ENCODE results near the gene TRAF6. TPM values are rescaled to one million over a fixed set of nuclear protein-coding genes. Genes with fewer than 3 reads are reported as not detected.

TRAF6 gene
- total RNA-seq, 2 donors from 2014 or later: 10.0 to 11.4 TPM

DNA sequence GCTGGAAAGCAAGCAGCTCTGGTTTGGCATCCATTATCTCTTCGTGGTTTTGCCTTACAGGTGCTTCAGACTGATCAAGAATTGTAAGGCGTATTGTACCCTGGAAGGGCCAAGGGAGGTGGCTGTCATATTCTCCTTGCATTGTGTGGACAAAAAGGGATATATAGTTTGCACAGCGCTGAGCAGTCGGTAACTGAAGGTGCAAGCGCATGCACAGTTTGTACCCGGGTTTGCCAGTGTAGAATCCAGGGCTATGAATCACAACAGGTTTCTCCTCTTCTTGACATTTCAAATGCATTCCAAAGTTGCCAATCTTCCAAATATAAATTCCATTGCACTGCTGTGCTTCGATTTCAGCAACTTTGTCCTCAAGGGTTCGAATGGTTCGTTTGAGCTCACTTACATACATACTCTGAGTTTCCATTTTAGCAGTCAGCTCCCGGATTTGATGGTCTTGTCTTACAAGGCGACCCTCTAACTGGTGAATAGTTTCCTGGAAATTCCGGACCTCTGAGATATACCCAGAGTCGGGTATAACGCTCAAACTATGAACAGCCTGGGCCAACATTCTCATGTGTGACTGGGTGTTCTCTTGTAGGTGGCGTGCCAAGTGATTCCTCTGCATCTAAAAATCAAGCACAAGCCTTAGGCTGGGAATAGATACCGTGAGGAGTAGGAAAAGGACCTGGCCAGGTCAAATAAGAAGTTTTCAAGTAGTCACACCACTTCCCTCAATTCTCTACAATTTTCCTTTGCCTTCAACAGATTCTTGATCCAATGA lies 19.9 kb downstream of the TRAF6 start:
- Mint-ChIP-seq H3K4me1 (no peaks in the 10 kb centered on the region), H3K4me3 (no peak overlapping the region), H3K27ac (no peak overlapping the region), H3K36me3 (ENCODE audit: low read depth) (peaks cover 47% of the 10 kb centered on the region), H3K27me3 (ENCODE audit: insufficient read depth) (no peaks in the 10 kb centered on the region), H3K9me3 (no peaks in the 10 kb centered on the region)
- Histone ChIP-seq H3K9ac (ENCODE audit: extremely low read depth, low read length, poor library complexity, severe bottlenecking) (no peak overlapping the region), H3K4me1 (ENCODE audit: control insufficient read depth, insufficient read depth, low read length) (no peaks in the 10 kb centered on the region), H3K9me3 (ENCODE audit: control insufficient read depth, low read length) (no peaks in the 10 kb centered on the region), H3K27ac (ENCODE audit: low read depth, low read length) (no peak overlapping the region), H3K4me3 (ENCODE audit: low read length) (no peak overlapping the region), H3K36me3 (ENCODE audit: control insufficient read depth, insufficient read depth, low read length) (peaks cover 84% of the 10 kb centered on the region), H3K27me3 (ENCODE audit: control insufficient read depth, insufficient read depth, low read length, poor library complexity, severe bottlenecking) (no peaks in the 10 kb centered on the region)
- WGBS, 2 experiments (ENCODE audit: insufficient coverage in 1 of 2, insufficient read length in 1 of 2): 94 to 96% methylated on average over 13 to 16 of the region's 16 CpGs
- no peak for DNase-seq
- no peak for TF ChIP-seq CTCF (conservative IDR thresholded peaks at IDR 0.05)

GRCh38 chr11:36488096-36488495 lies 22.0 kb downstream of the TRAF6 start:
- TF ChIP-seq CTCF (conservative IDR thresholded peaks at IDR 0.05): no peak
- H3K9me3 ChIP-seq (ENCODE audit: control insufficient read depth, low read length): peaks cover 4% of the 10 kb centered on the region
- H3K27ac Mint-ChIP-seq: no peak overlapping the region
- peaks cover 81% of the 10 kb centered on the region for H3K36me3 ChIP-seq (ENCODE audit: control insufficient read depth, insufficient read depth, low read length)
- H3K27me3 ChIP-seq (ENCODE audit: control insufficient read depth, insufficient read depth, low read length, poor library complexity, severe bottlenecking): no peaks in the 10 kb centered on the region
- no peak overlapping the region for H3K4me3 ChIP-seq (ENCODE audit: low read length)
- no peak overlapping the region for H3K9ac ChIP-seq (ENCODE audit: extremely low read depth, low read length, poor library complexity, severe bottlenecking)
- H3K27me3 Mint-ChIP-seq (ENCODE audit: insufficient read depth): no peaks in the 10 kb centered on the region
- no peak overlapping the region for H3K4me3 Mint-ChIP-seq
- WGBS, 2 experiments (ENCODE audit: insufficient coverage in 1 of 2, insufficient read length in 1 of 2): 96 to 100% methylated on average over 1 to 4 of the region's 5 CpGs
- H3K9me3 Mint-ChIP-seq: peaks cover 4% of the 10 kb centered on the region
- H3K27ac ChIP-seq (ENCODE audit: low read depth, low read length): no peak overlapping the region
- H3K4me1 Mint-ChIP-seq: no peaks in the 10 kb centered on the region
- peaks cover 52% of the 10 kb centered on the region for H3K36me3 Mint-ChIP-seq (ENCODE audit: low read depth)
- no peak for DNase-seq
- no peaks in the 10 kb centered on the region for H3K4me1 ChIP-seq (ENCODE audit: control insufficient read depth, insufficient read depth, low read length)

DNA sequence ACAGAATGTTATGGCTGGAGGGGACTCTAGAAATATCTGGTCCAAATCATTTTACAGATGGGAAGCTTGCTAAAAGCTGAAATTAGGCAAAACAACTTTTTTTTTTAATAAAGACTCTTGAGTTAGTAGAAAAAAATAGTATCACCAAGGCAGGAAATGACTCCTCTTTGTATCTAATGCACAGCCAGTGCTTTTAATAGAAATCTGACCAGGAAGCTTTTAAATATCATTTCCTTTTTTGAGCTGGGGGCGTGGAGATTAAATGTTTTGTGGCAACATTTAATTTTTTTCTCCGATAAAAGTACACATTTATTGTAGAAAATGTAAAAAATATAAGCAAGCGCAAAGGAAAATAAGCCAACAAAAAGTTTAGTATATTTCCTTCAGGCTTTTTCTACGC lies 22.5 kb downstream of the TRAF6 start:
- Mint-ChIP-seq H3K4me1 (no peaks in the 10 kb centered on the region), H3K27me3 (ENCODE audit: insufficient read depth) (no peaks in the 10 kb centered on the region), H3K36me3 (ENCODE audit: low read depth) (peaks cover 52% of the 10 kb centered on the region), H3K9me3 (peaks cover 5% of the 10 kb centered on the region), H3K4me3 (no peak overlapping the region), H3K27ac (no peak overlapping the region)
- Histone ChIP-seq H3K9ac (ENCODE audit: extremely low read depth, low read length, poor library complexity, severe bottlenecking) (no peak overlapping the region), H3K27me3 (ENCODE audit: control insufficient read depth, insufficient read depth, low read length, poor library complexity, severe bottlenecking) (no peaks in the 10 kb centered on the region), H3K36me3 (ENCODE audit: control insufficient read depth, insufficient read depth, low read length) (peaks cover 81% of the 10 kb centered on the region), H3K4me3 (ENCODE audit: low read length) (no peak overlapping the region), H3K4me1 (ENCODE audit: control insufficient read depth, insufficient read depth, low read length) (no peaks in the 10 kb centered on the region), H3K27ac (ENCODE audit: low read depth, low read length) (no peak overlapping the region), H3K9me3 (ENCODE audit: control insufficient read depth, low read length) (peaks cover 4% of the 10 kb centered on the region)
- TF ChIP-seq CTCF (conservative IDR thresholded peaks at IDR 0.05): no peak
- DNase-seq: no peak
- WGBS, 2 experiments (ENCODE audit: insufficient coverage in 1 of 2, insufficient read length in 1 of 2): 100% methylated on average over 2 of the region's 4 CpGs; no CpG with 5 or more reads in 1 of the 2 experiments
